ENCODE measurements around the gene NDUFAF2.

Gene NDUFAF2

GRCh38 chr5:61059499-61059898 is 114.5 kb downstream of the NDUFAF2 start:
- H3K27ac ChIP-seq = no peak overlapping the region
- TF ChIP-seq ZFX (IDR thresholded peaks at IDR 0.05; ENCODE audit: borderline replicate concordance) = no peak
- no peak for TF ChIP-seq CTCF (IDR thresholded peaks at IDR 0.05)

GRCh38 chr5:61069150-61069549 is 124.1 kb downstream of the NDUFAF2 start:
- TF ChIP-seq ZFX (IDR thresholded peaks at IDR 0.05; ENCODE audit: borderline replicate concordance) (no peak), CTCF (IDR thresholded peaks at IDR 0.05) (no peak)
- no peak overlapping the region for H3K27ac ChIP-seq

GRCh38 chr5:61071526-61071925 is 126.5 kb downstream of the NDUFAF2 start:
- no peak overlapping the region for H3K27ac ChIP-seq
- TF ChIP-seq ZFX (IDR thresholded peaks at IDR 0.05; ENCODE audit: borderline replicate concordance) (no peak), CTCF (IDR thresholded peaks at IDR 0.05) (no peak)

GRCh38 chr5:61076626-61077025 is 131.6 kb downstream of the NDUFAF2 start:
- no peak overlapping the region for H3K27ac ChIP-seq
- TF ChIP-seq CTCF (IDR thresholded peaks at IDR 0.05) = no peak
- TF ChIP-seq ZFX (IDR thresholded peaks at IDR 0.05; ENCODE audit: borderline replicate concordance) = no peak

GRCh38 chr5:61081741-61082140 is 136.7 kb downstream of the NDUFAF2 start:
- no peak overlapping the region for H3K27ac ChIP-seq
- no peak for TF ChIP-seq ZFX (IDR thresholded peaks at IDR 0.05; ENCODE audit: borderline replicate concordance)
- TF ChIP-seq CTCF (IDR thresholded peaks at IDR 0.05) = no peak

- H3K27ac ChIP-seq = no peak overlapping the region
- no peak for TF ChIP-seq ZFX (IDR thresholded peaks at IDR 0.05; ENCODE audit: borderline replicate concordance)
- no peak for TF ChIP-seq CTCF (IDR thresholded peaks at IDR 0.05)
Observed at GRCh38 chr5:61082516-61083280, 137.7 kb downstream of the NDUFAF2 start.

- no peak overlapping the region for H3K27ac ChIP-seq
- no peak for TF ChIP-seq ZFX (IDR thresholded peaks at IDR 0.05; ENCODE audit: borderline replicate concordance)
- TF ChIP-seq CTCF (IDR thresholded peaks at IDR 0.05) = no peak
Observed at GRCh38 chr5:61084658-61085057, 139.7 kb downstream of the NDUFAF2 start.

Data from 22Rv1 (cell line).